AG09309 (cell line): ENCODE results near the gene FIGN.

Experiments
- DNase-seq: peaks from one replicate; pipeline ENCODE4 v3.0.0-alpha.2; 2010; ENCODE audit warnings: low read depth
- H3K4me3 ChIP-seq: 2 replicates; pipeline ENCODE4 v1.5.1; 2011; ENCODE audit warnings: mild to moderate bottlenecking, low read depth, low read length, moderate library complexity; ENCODE audit not compliant: control insufficient read depth
- CTCF ChIP-seq: IDR thresholded peaks from 2 replicates; pipeline ENCODE4 v1.5.1; 2011; ENCODE audit warnings: mild to moderate bottlenecking, low read depth, low read length, inconsistent platforms; ENCODE audit not compliant: insufficient read depth, control insufficient read depth; ENCODE audit errors: missing control alignments

The FIGN gene

GRCh38 chr2:163748420-163748819 is 12.6 kb upstream of the FIGN start:
- no peak for TF ChIP-seq CTCF
- DNase-seq, result no peak
- no peak overlapping the region for H3K4me3 ChIP-seq

- no peak for TF ChIP-seq CTCF
- no peak for DNase-seq
- no peak overlapping the region for H3K4me3 ChIP-seq
Measured at GRCh38 chr2:163741435-163741834, 5.6 kb upstream of the FIGN start.

GRCh38 chr2:163737563-163737962 is 1.8 kb upstream of the FIGN start:
- H3K4me3 ChIP-seq, result no peak overlapping the region
- no peak for TF ChIP-seq CTCF
- no peak for DNase-seq

- no peak for DNase-seq
- H3K4me3 ChIP-seq, result no peak overlapping the region; the same call in 1 of the 2 replicates
- TF ChIP-seq CTCF, result no peak
Measured at GRCh38 chr2:163737190-163737439, 1.3 kb upstream of the FIGN start.

- TF ChIP-seq CTCF, result peak; percentile 38
- peak overlapping the region; percentile 90 for H3K4me3 ChIP-seq
- no peak for DNase-seq
Measured at GRCh38 chr2:163736433-163737189, 803 bp upstream of the FIGN start.

GRCh38 chr2:163734881-163735684 is 725 bp downstream of the FIGN start:
- no peak for TF ChIP-seq CTCF
- H3K4me3 ChIP-seq, result peak overlapping the region; percentile 90
- no peak for DNase-seq
